OCI-LY3 (cell line): ENCODE measurements around the gene FANK1.

Experiments used
- CTCF ChIP-seq: fragments of 200-600, 300-600 bp; sonication (generic); IDR thresholded peaks from 2 replicates; pipeline ENCODE4 v1.5.1; 2014; ENCODE audit warnings: antibody characterized with exemption, low read length, low read depth
- EZH2phosphoT487 ChIP-seq: fragments of 200-600 bp; shearing (Covaris generic); IDR thresholded peaks from 2 replicates; pipeline ENCODE4 v1.6.1; 2018; ENCODE audit warnings: antibody characterized with exemption, mixed run types, low read depth

GRCh38 chr10:126043389-126043788 lies 147.0 kb downstream of the FANK1 start:
- TF ChIP-seq CTCF: no peak
- TF ChIP-seq EZH2phosphoT487: no peak
